Measurements from ENCODE around the gene CACNA1H.

Gene CACNA1H

GRCh38 chr16:1131378-1131994, 21.4 kb upstream of the CACNA1H start:
- H3K27ac ChIP-seq: no peak overlapping the region
- TF ChIP-seq CTCF (conservative IDR thresholded peaks at IDR 0.05; ENCODE audit: low read depth): no peak
- DNase-seq (ENCODE audit: low spot score): no peak
- ChIA-PET CTCF (no interaction called here), POLR2A (ENCODE audit: low non-redundant PET) (no interaction called here)

- CTCF ChIA-PET: interaction anchor here (0.6 to 0.7 kb wide), 2 partner anchors 12 to 563 kb away, joined by 3 read pairs; no protein-coding TSS in a partner anchor
- POLR2A ChIA-PET (ENCODE audit: low non-redundant PET): no interaction called here
- DNase-seq (ENCODE audit: low spot score): no peak
- H3K27ac ChIP-seq: no peak overlapping the region
- TF ChIP-seq CTCF (conservative IDR thresholded peaks at IDR 0.05; ENCODE audit: low read depth): no peak
These were observed 20.5 kb upstream of the CACNA1H start for GRCh38 chr16:1132431-1132830.

- no peak overlapping the region for H3K27ac ChIP-seq
- ChIA-PET POLR2A (ENCODE audit: low non-redundant PET) (no interaction called here), CTCF (no interaction called here)
- no peak for TF ChIP-seq CTCF (conservative IDR thresholded peaks at IDR 0.05; ENCODE audit: low read depth)
- DNase-seq (ENCODE audit: low spot score): no peak
These were observed 19.6 kb upstream of the CACNA1H start for GRCh38 chr16:1133271-1133670.

GRCh38 chr16:1133810-1134520, 18.9 kb upstream of the CACNA1H start:
- TF ChIP-seq CTCF (conservative IDR thresholded peaks at IDR 0.05; ENCODE audit: low read depth): no peak
- DNase-seq (ENCODE audit: low spot score): no peak
- CTCF ChIA-PET: no interaction called here
- no peak overlapping the region for H3K27ac ChIP-seq
- POLR2A ChIA-PET (ENCODE audit: low non-redundant PET): no interaction called here

- no peak for TF ChIP-seq CTCF (conservative IDR thresholded peaks at IDR 0.05; ENCODE audit: low read depth)
- H3K27ac ChIP-seq: no peak overlapping the region
- no peak for DNase-seq (ENCODE audit: low spot score)
- CTCF ChIA-PET: interaction anchor here (1.2 kb wide), 1 partner anchor 437 kb away, joined by 3 read pairs; no protein-coding TSS in a partner anchor
- POLR2A ChIA-PET (ENCODE audit: low non-redundant PET): no interaction called here
These were observed 18.0 kb upstream of the CACNA1H start for GRCh38 chr16:1134776-1135458.

GRCh38 chr16:1135459-1135825, 17.5 kb upstream of the CACNA1H start:
- no peak overlapping the region for H3K27ac ChIP-seq
- CTCF ChIA-PET: interaction anchor here (1.2 kb wide), 1 partner anchor 436 kb away, joined by 3 read pairs; no protein-coding TSS in a partner anchor
- TF ChIP-seq CTCF (conservative IDR thresholded peaks at IDR 0.05; ENCODE audit: low read depth): no peak
- no peak for DNase-seq (ENCODE audit: low spot score)
- POLR2A ChIA-PET (ENCODE audit: low non-redundant PET): no interaction called here
